Stimulated activated CD4-positive, alpha-beta T cell treated with anti-CD3 and anti-CD28 coated beads, Interleukin-15, amount 100 ng/mL, for 48 hours (primary cell): Measurements from ENCODE around the gene ACTL8.

Source experiments
- DNase-seq, 2 donors: peaks; one replicate each; pipeline ENCODE4 v3.0.0-alpha.2; 2020; ENCODE audit warnings: low read depth in 2 of 2

The ACTL8 gene

DNA sequence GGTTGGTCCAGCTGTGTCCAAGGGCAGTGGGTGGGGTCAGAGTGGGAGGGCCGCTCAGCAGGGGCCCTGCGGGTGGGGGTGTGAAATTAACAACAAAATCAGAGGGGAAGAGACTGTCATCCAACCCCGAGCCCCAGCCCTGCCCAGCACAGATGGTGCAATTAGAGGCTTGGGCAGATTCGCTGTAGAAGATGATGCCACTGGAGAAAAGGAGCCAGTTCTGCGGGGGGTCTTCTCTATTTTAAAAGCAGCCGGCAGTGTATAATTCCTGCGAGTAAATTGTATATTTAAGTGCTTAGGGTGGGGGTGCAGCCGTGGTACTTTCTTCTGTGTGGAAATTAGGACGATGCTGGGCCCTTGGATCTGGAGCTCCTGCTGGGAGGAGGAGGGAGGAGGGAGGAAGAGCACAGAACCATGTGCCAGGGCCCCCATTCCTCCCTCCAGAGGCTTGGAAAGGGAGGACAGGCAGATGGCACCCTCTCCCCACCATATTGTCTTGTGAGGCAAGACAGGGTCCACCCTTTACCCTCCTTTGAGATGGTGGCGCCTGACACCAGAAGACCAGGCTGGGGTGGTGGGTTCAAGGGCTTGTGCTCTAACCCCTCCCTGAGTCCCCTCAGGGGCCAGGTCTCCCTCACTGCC lies 89.2 kb downstream of the ACTL8 start:
- no peak for DNase-seq

DNA sequence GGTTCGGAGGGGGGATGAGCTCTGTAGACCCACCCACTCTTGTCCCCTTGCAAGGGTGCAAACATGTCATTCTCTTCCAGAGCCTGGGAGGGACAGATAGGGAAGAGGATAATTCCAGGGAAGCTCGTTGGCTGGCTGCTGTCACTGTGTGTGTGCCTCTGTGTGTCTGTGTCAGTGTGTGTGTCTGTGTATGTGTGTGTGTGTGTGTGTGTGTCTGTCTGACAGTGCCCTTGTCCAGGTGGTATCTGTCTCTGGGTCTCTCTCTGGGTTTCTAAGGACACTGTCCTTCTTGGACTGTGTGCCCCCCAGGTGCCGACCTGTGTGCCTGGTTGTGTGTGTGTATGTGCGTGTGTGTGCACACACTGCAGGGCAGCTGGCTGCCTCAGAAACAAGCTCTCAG lies 90.5 kb downstream of the ACTL8 start:
- DNase-seq: no peak

DNA sequence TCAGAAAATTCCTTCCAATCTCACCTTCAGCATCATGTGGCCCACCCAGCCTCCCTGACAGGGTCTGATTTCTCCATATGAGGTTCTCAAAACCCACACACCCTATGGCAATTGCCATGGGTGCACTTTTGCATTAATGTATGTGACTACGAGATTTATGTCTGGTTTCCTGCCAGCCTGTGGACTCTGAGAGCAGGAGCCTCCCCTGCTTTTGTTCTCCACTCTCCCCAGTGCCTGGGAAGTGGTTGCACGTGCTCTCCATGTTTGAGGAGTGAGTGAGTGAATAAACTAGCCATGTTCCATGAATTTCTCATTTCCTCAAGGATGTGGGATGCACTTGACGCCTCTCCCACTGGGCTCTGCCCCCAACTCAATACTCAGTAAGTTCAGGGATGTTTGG lies 91.2 kb downstream of the ACTL8 start:
- DNase-seq: no peak

DNA sequence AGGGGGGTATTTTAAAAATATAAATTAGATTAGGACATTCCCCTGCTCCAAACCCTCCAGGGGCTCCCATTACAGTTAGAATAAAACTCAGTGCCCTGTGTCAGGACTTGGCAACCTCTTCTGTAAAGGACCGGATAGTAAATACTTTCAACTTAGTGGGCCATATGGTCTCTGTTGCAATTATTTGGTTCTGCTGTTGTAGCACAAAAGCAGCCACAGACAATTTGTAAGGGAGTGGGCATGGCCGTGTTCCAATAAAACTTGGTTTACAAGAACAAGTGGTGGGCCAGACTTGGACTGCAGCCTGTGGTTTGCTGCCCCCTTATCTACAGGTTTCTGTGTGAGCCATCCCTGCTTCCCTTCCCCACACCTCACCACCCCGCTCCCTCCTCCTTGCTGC lies 92.0 kb downstream of the ACTL8 start:
- DNase-seq: no peak

DNA sequence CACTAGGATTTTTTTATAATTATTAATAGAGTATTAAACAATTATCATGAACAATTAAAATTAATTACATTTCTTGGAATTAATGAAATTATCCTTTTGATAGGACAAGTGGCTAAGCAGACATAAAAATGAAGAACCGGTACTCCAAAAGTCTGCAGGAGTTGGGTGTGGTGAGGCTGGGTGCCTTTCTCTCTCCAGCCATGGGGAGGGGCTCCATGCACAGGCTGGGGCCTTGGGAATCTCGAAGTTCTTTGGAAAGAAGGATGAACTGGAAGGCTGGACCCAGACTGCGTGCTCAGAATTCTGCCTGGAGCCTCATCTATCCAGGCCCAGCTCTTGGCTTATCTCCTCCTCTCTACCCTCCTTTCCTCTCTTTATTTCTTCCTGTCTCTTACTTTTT lies 94.1 kb downstream of the ACTL8 start:
- no peak for DNase-seq

DNA sequence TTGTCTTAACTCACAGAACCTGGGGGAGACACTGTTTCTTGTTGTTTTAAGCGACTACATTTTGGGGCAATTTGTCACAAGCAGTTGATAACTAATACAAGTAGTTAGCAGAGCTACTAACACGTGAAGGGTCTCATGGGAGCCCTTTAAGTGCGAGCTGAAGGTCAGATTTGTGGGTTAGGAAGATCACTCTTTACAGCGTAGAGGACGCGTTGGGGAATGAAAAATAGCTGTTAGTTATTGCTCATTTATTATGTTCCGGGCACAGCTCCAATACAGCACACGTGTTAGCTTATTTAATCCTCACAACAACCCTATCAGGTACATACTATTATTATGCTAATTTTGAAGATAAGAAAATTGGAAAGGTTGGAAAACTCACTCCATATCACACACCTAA lies 95.9 kb downstream of the ACTL8 start:
- DNase-seq: no peak

DNA sequence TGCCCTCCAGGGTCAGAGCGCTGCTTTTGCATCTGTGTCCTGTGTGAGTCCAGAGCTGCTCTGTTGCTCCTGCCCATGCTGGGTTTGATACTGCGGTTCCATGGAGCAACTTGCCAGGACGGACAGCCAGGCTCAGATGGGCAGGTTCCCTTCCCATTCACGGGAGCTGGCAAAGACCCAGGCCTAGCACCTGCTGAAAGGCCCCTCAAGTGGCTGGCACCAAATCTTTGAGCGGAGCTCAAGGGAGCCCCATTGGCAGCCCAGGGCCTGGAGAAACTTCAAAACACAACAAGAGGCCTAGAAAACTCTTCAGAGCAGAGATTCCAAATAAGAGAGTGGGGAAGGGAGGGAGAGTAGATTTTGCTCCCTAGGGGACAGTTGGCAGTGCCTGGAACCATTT lies 97.2 kb downstream of the ACTL8 start:
- DNase-seq: no peak

DNA sequence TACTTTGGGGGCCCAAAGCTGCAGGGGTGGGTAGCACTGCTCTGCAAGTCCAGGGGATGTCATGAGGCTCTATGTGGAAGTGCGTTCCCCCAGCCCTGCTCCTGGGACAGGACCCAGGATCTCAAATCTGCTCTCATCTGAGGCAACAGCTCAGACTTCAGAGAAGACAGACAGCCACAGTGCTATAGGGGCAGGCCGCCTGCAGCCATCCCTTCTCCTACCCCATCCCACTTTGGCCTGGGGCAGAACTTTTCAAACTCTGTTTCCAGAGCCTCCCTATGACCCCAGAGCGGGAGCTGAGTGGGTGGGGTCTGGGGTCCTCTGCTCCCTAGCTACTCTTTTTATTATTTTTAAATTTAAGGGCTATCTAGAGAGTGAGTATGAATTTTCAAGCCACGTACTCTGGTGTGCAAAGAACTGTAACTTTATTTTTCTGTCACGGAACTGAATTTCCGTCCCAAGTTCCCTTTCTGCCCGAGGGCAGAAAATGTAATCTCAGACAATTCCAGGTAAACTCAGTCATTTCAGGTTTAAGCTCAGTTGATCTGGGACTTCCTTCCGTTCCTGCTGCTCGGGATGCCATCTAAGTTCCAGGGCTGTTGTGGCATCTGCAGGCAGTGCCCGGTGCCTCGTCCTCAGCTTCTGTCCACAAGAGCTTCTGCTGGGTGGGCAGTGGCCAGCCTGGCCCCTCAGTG lies 98.3 kb downstream of the ACTL8 start:
- no peak for DNase-seq

DNA sequence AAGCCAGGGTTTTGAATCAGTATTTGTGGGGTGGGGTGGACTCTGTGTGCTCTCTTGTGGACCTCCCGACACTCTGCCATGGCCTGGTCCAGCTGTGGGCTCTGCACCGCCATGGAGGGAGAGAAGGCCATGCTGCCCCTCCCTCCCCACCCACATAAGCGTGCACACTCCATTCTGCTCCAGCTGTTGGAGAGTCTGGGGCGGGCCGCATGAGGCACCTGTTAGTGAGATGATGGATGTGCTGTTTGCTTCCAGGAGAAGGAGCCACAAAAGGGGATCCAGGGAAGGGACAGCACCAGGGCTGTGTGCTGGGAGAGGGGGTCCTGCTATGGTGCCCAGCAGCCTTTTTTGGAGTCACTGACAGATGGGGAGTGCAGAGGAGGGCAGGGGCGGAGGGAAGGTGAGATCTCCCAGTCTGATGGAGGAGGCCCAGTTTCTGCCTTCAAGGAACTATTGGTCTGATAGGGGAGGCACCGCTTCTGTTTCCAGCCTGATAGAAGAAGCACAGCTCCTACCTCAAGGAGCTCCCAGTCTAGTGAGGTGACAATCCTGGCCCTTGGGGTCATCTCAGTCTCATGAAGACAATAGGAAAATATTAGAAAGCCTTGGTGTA lies 101.5 kb downstream of the ACTL8 start:
- no peak for DNase-seq

DNA sequence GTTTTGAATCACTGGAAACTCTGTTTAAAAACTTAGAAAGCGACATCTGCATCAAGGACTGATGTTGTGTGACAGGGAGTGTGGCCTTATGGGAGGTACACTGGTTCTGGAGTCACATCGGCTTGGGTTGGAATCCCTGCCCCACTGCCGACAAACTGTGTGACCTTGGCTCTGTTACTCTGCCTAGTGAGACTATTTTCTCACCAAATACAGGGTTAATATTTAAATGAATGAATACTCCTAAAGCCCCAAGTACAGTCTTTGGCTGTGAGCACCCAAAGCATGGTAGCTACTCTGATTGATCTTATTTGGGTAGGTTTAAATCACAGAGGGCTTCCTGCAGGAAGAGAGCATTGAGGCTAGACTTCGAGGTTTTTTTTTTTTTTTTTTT lies 102.0 kb downstream of the ACTL8 start:
- DNase-seq: no peak

DNA sequence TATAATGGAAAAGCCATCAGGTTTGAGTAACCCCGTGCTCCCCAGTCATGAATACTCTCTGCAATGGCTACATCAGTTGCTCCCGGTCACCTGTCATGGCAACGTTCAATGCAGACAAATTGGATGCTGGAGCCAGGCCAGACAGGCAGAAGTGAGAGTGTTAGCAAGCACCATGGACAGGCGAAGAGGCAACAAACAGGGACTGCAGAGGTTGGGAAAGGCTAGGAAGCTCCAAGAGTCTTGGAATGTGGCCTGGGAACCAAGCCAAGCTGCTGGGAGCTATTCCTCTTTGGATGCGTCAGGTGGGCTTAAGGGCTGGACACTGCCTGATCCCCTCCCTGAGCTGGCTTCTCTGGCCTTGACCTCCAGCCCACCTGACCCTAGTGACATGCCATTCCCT lies 102.9 kb downstream of the ACTL8 start:
- DNase-seq: no peak

DNA sequence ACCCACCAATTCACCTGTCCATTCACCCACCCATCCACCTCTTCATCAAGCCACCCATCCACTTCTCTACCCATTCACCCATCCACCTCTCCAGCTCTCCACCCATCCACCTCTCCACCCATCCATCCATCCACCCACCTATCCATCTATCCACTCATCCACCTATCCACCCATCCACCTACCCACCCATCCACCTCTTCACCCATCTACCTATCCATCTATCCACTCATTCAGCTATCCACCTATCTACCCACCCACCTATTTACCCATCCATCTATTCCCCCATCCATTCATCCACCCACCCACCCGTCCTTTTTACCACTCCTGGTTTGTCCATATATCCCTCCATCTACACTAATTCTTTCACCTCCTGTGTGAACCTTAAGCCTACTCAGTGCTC lies 105.7 kb downstream of the ACTL8 start:
- no peak for DNase-seq

DNA sequence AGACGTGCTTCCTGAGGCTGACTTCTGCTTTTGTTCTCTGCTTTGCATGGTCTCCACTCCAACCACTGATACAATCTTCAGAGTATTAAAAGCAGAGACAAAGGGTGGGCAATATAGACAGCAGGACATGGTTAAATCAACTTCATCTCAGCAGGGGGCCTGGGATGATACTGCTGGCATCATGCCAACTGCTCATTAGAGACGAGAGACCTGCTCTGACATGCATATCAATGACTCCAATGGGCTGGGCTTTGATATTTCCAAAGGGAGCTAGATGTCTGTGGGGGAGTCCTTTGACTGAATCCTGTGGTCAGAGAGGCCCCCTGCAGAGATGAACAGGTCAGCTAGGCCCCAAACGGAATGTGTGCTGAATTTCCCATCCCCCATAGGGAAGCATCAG lies 106.6 kb downstream of the ACTL8 start:
- DNase-seq: no peak

DNA sequence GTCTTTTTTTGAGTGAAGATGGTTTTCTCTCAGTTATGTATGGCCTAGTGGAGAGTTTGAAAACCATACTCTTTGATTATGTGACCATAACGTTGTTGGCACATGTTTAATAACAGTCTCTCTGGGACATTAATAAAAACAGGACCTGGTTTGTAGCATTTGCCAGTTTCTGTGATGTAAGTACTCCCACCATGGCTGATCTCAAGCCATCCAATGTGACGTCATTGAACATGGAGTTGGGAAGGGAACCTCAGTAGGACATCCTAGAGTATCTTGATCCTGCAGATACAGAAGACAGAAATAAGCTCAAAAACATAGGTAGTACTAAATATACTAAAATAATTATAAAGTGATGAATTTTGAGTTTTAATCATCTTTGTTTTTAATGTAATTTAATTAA lies 107.0 kb downstream of the ACTL8 start:
- DNase-seq: no peak

DNA sequence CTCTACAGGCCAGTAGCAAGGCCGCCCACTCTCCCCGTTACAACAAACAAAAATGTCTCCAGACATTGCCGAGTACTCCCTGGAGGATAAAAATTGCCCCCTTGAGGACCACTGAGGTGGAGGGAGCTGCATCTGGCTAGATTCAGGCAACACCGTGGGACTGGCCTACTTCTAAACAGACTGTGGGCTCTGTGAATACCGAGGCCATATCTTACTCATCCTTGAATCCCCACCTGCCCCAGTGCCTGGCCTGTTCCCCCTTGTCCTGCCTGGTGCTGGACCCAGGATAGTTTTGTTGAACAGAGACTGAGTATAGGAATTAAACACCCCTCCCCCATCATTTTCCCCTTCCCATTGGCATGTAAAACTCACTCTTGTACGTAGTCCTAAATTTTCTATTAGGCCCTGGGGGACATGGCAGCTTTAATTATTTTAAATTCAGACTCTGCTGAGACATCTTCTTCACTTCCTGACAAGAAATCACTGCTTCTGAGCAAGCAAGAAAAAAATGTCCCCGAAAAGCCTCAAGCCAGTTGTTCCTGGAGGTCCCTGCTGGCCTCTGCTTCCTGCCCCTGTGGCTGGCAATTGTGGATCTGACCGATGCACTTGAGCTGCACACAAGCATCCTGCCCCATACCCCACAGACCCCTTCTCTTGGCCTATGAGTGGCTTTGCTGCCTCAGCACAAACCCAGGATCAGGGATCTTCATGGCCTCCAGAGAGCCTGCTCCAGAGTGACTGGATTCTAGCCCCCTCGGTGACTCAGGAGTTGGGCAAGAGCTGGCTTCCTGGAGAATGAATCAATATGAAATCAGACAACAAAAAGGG lies 111.0 kb downstream of the ACTL8 start:
- DNase-seq: no peak

DNA sequence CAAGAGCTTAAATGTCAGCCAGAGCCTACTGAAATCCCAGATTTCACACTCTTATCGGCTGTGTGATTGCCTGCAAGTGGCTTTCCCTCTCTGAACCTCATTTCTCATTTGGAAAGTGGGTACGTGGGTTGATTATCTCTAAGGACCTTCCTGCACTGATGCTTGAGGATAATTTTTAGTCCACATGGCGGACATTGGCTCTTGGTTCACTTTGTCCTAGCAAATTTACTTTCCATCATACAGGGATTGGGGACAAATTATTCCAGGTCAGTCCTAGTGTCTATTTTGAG lies 111.6 kb downstream of the ACTL8 start:
- no peak for DNase-seq

DNA sequence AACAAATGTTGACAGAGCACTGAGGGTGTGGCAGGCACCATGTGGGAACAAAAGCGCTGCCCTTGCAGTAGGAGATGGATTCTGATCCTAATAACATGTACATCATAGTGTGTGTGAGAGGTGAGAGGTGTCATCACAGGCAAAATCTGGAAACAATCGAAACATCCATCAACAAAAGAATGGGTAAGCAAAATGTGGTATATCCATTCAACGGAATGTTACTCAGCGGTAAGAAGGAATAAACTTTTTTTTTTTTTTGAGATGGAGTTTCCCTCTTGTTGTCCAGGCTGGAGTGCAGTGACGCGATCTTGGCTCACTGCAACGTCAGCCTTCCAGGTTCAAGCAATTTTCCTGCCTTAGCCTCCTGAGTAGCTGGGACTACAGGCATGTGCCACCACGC lies 112.3 kb downstream of the ACTL8 start:
- no peak for DNase-seq

DNA sequence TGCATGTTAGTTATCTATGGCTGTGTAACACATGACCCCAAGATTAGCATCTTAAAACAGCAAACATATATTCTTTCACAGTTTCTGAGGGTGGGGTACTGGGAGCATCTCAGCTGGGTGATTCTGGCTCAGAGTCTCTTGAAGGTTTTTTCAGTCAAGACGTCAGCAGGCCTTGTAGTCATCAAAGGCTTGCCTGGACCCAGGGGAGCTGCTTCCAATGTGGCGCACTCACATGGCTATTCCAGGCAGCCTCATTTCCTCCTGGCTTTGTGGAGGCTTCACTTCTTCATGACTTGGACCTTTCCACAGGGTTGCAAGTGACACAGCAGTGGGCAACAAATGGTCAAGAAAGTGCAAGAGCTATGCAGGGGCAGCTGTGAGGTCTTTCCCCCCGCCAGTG lies 114.7 kb downstream of the ACTL8 start:
- DNase-seq: no peak

DNA sequence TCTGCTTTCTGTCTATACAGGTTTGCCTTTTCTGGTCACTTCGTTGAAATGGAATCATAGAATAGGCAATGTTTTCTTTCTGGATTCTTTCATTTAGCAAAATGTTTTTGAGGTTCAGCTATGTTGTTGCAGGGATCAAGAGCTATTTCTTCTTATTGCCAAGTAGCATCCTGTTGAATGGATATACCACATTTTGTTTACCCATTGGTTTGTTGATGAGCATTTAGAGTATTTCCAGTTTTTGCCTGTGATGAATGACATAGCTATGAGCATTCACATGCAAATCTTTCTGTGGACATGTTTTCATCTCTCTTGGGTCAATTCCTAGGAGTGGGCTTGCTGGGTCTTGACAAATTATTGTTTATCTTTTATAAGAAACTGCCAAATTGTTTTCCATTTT lies 115.5 kb downstream of the ACTL8 start:
- no peak for DNase-seq

DNA sequence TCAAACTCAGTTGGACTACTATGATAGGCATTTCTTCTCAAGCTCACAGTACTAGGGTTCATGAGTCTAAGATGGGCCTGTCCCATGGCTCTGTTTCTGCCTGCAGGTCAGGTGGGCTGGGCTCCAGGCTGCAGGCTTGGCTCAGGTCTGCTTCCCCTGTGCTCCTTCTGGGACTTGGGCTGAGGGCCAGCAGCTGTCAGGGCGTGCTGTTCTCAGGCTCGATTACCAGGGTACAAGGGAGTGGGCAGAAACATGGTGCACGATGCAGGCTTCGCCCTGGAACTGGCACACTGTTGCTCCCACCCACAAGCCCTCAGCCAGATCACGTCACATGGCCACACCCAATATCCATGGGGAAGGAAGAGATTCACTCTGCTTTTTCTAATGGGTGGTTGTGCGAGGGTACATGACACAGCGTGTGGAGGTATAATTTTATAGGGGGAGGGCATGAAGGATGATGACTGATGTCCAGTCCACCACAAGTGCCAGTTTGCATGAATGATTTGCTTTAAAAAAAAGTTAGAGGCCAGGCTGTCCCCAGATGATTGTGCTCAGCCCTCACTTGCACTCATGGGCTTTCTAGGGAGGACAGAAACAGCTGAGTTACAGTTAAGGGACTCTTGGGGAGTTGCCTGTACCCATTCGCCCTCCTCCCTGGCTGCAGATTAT lies 118.0 kb downstream of the ACTL8 start:
- DNase-seq: no peak

DNA sequence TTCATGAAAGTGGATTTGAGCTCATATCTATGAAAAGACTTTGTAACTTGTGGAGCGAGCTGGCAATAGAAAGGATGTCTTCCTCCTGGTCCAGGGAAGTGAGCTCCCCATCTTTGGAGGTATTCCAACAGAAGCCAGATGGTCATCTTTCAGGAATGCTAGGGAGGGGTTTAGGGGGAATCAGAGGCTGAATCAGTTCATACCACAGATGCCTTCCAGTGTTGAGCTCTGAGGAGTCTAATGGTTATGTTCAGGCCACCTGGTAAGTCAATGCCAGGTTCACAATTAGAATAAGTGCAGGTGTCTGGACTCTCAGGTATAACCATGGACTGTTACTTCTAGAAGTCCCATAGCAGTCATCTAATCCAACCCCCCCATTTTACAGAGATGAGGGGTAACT lies 119.1 kb downstream of the ACTL8 start:
- DNase-seq: no peak

DNA sequence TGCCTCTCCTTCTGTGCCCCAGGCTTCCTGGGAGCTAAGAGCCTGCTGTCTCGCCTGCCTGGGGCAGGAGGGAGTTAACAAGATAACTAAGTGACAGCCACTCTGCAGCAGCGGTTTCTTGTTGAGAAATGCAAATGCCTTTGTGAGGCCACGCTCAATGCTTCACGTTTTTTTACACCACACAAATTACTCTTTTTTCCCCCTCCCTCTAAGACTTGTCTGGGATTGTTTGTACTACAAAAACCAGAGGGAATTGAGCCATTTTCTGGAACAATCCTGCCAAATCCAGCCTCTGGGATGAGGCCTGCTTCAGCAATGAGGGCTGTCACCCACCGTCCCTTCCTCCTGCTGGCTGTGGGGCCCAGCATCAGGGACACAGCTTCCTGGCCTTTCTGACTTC lies 119.6 kb downstream of the ACTL8 start:
- DNase-seq: no peak
